CD4-positive, alpha-beta T cell treated with Interleukin-21 for 1 hour (primary cell): ENCODE results near the gene SBF1.

Experiments used
- DNase-seq: peaks from one replicate; pipeline ENCODE4 v3.0.0-alpha.2; 2020

The SBF1 gene

GRCh38 chr22:50485221-50486131 lies 10.6 kb upstream of the SBF1 start:
- no peak for DNase-seq

- DNase-seq: no peak
These were observed 9.4 kb upstream of the SBF1 start for GRCh38 chr22:50483977-50484853.

GRCh38 chr22:50483556-50483955 lies 8.7 kb upstream of the SBF1 start:
- no peak for DNase-seq

GRCh38 chr22:50483106-50483505 lies 8.3 kb upstream of the SBF1 start:
- no peak for DNase-seq

GRCh38 chr22:50482107-50483074 lies 7.6 kb upstream of the SBF1 start:
- DNase-seq: no peak

DNA sequence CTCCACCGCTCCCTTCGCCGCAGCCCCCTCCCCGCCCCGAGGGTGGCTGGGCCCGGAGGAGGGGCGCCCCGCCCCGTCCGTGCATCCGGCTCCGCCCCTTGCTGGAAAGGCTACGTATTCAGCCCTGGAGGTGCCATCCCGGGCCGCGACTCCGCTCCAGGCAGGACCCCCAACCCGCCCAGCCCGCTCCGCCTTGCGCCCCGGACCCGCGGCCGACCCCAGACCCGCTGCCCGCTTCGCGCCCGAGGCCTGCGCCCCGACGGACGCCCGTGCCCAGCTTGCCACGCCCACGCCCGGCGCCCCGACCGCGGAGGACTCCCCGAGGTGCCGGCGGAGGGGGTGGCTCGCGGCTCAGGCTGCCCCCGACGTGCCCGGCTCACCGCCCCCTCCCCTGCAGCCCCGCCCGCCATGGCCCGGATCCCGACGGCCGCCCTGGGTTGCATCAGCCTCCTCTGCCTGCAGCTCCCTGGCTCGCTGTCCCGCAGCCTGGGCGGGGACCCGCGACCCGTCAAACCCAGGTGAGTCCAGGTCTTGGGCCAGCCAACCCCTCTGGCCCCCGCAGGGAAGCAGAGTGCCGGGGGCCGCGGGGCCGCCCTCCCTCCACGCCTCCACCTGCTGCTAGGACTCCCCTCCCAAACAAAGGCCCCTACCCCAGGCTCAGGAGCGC lies 6.7 kb upstream of the SBF1 start, which contains the start of gene ADM2:
Gene ADM2, plus strand, starts transcription at position 104 of the 667 bp plus-strand sequence. Its CDS starts 305 bp downstream, at position 409.
- peak; percentile 73 for DNase-seq

- no peak for DNase-seq
These were observed 6.2 kb upstream of the SBF1 start for GRCh38 chr22:50481045-50481439.

- DNase-seq: no peak
These were observed 4.9 kb upstream of the SBF1 start for GRCh38 chr22:50479721-50480120.

- no peak for DNase-seq
These were observed 3.1 kb upstream of the SBF1 start for GRCh38 chr22:50477923-50478322.

DNA sequence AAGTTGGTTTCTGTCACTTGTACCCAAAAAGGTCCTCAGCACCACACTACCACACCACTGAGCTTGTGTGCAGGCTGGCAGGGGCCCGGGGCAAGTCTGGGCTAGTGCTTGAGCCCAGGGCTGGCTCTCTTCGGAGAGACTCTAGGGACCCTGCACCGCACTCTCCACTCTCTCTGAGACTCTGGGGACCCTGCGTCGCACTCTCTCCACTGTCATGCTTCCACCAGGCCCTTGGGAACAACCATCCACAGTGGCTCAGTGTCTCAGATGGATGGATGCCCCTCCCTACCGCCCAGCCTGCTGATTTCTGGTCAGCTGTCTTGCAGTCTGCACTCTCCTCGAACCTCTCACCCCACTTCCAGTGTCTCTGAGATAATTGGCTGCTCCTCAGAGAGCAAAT lies 2.0 kb upstream of the SBF1 start:
- DNase-seq: no peak

DNA sequence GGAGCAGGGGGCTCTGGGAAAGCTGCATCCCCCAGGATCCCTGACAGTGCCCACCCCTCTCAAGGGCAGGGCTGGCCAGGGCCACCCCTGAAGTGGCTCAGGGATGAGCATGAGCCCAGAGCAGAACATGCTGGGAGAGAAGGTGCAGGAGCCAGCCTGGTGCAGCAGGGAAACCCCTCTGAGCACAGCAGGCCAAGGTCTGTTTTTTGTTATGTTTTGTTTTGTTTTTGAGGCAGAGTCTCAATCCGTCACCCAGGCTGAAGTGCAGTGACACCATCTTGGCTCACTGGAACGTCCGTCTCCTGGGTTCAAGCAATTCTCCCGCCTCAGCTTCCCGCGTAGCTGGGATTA lies 792 bp upstream of the SBF1 start:
- no peak for DNase-seq

GRCh38 chr22:50473855-50474671 lies 772 bp downstream of the SBF1 start:
- no peak for DNase-seq

DNA sequence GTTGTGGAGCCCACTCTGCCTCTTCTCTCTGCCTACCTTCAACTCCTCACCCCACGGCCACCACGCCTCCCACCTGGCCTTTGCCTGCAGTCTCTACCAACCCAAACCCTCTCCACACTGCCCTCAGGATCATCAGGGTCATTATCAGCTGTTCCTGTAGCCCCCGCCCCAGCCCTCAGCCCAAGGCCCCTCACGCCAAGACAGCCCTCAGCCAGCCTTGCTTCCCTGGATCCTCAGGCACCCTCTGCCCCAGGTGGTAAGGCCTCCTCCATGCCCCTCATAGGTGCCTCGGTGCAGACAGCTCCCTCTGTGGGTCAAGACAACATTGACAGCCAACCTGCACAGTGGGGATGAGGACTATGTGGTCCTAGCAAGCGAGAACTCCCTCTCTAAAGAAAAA lies 1.7 kb downstream of the SBF1 start:
- peak; percentile 73 for DNase-seq

GRCh38 chr22:50471962-50472361 lies 2.9 kb downstream of the SBF1 start:
- DNase-seq: no peak

GRCh38 chr22:50471197-50471847 lies 3.5 kb downstream of the SBF1 start:
- DNase-seq: no peak

DNA sequence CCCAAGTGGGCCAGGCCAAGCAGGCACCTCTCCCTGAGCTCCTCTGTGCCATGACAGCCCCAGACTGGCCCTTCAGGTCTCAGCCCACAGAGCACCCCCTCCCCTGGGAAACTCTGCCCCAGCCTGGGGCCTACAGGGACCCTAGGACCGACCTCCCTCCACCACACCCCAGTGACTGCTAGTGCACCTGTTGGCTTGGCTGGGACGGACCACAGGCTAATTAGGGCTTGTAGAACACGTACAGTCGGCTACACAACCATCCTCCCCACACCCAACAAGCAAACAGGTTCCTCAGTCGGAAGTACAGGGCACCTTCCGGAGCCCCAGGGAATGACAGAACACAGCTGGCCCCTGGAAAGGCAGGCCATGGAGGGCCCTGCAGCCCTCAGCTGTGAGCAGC lies 4.3 kb downstream of the SBF1 start:
- DNase-seq: no peak

DNA sequence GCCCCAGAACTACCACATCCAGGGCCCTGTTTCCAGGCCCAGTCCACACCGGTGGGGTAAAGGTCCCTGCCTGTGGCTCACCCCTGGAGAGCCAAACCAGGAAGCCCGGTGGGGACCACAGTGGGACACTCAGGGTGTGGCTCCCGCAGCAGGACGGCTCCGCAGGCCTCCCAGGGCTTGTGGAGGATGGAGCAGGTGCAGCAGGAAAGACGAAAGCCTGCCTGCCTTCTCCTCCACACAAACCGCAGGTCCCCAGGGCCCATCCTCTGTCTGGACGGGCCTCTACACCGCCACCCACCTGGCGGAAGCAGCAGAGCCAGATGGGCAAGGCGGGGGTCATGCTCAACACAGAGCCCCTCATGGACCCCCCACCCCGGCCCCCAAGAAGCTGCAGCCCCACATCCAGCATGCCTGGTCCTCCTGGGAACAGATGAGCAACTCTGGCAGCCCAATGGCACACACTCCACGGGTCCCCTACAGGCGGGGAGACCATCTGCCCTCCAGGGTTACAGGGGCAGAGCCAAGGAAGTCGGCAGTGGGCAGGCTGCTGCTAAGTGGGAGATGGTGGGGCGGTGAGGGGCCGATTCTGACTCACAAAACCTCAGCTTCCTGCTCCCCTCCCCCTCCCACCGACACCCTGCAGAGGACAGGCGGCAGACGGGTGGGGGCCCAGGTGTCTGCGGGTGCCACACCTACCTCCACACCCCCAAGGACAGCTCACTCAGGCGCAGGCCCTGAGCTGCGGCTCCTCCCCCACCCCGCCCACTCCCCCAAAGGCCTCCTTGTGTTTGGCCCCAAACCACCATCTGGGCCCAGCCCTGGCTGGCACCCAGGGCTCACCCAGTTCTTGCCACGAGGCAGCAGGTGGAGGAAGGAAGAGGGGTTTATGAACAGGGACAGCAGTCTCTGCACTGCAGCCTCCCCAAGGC lies 5.2 kb downstream of the SBF1 start:
- DNase-seq: peak; percentile 98

GRCh38 chr22:50468626-50469025 lies 6.2 kb downstream of the SBF1 start:
- no peak for DNase-seq

- no peak for DNase-seq
These were observed 6.9 kb downstream of the SBF1 start for GRCh38 chr22:50467773-50468440.
